ENCODE data around the gene ACR. TPM values are rescaled to one million over a fixed set of nuclear protein-coding genes. Genes with fewer than 3 reads are reported as not detected.

Gene ACR
- total and polyA plus RNA-seq, 2 of the 13 experiments (the other 11 are each of a cell fraction or from before 2014, with no cell fraction given) = 0.15 TPM; not detected in 1

GRCh38 chr22:50701076-50701419, 37.0 kb upstream of the ACR start (continued):
- TF ChIP-seq ETV5 (CRISPR knock-in tag; IDR thresholded peaks at IDR 0.05; ENCODE audit: borderline replicate concordance) = peak; percentile 33; the same call in 1 of the 2 replicates
- TF ChIP-seq ZNF232 (CRISPR knock-in tag; IDR thresholded peaks at IDR 0.05; ENCODE audit: borderline replicate concordance) = 0 out of 2 replicates have a peak, but pooled peaks have one; percentile 32
- no peak for TF ChIP-seq GTF3A (CRISPR knock-in tag; conservative IDR thresholded peaks at IDR 0.05)
- TF ChIP-seq ZNF891 (CRISPR knock-in tag; IDR thresholded peaks at IDR 0.05) = peak; percentile 47
- 0 out of 2 replicates have a peak, but pooled peaks have one; percentile 47 for TF ChIP-seq ZNF619 (CRISPR knock-in tag; IDR thresholded peaks at IDR 0.05)
- TF ChIP-seq GABPA (IDR thresholded peaks at IDR 0.05; ENCODE audit: low read depth, low read length) = no peak
- 0 out of 2 replicates have a peak, but pooled peaks have one; percentile 23 for TF ChIP-seq GABPA (CRISPR knock-in tag; IDR thresholded peaks at IDR 0.05; ENCODE audit: low read depth)
- TF ChIP-seq ATF2 (CRISPR knock-in tag; IDR thresholded peaks at IDR 0.05) = no peak
- 0 out of 2 replicates have a peak, but pooled peaks have one; percentile 31 for TF ChIP-seq MEF2D (CRISPR knock-in tag; IDR thresholded peaks at IDR 0.05)
- TF ChIP-seq NR2C2 (CRISPR knock-in tag; IDR thresholded peaks at IDR 0.05; ENCODE audit: borderline replicate concordance) = peak; percentile 4; the same call in 1 of the 2 replicates

DNA sequence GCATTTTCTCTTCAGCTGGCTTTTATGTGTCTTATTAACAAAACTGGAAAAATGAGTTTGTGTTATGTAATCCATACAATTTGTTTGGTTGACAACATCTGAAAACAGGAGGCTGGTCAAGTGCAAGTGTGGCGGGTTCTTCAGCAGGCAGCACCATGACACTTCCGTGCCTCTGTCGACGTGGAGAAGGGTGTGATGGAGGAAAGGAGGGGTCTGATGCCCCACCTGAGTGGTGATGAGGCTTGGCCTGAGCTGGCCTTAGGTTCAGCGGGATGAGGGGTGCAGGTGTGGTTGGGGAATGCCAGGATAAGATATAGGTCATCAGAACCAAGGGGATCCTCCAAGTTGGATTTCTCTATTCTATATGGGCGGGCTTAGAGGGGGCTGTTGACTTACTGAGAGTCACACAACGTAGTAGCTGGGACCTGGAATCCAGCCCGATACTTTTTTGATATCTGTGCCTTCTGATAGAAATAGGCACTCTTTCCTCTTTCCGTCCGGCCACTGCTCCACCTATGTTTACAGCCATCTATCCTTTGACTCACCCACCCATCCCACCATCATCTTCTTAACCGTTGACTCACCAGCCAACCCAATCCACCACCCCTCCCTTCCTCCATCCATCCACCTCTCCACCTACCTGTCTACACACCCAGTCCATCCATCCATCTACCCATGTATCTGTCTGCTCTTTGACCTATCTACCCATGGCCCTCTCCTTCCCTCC, 36.4 kb upstream of the ACR start:
- no TSS peak for BruUV-seq (replicated peaks)
- Histone ChIP-seq H3K36me3 (replicated peaks in 1 of 2; ENCODE audit: control insufficient read depth in 1 of 2, insufficient read depth in 2 of 2, low read length in 2 of 2) (peaks cover 11 to 35% of the 10 kb centered on the region in 2 experiments), H2AFZ (ENCODE audit: low read length) (no peak overlapping the region), H3K9me3 (ENCODE audit: low read length) (no peaks in the 10 kb centered on the region), H3K4me1 (ENCODE audit: insufficient read depth, low read length) (peaks cover 48% of the 10 kb centered on the region), H3K79me2 (ENCODE audit: insufficient read depth, low read length) (peaks cover 39% of the 10 kb centered on the region), H3K27me3 (ENCODE audit: control insufficient read depth in 1 of 2, insufficient read depth in 2 of 2, low read length in 2 of 2) (no peaks in the 10 kb centered on the region), H3K4me2 (ENCODE audit: low read depth, low read length) (peak overlapping the region; percentile 93), H3K27ac (ENCODE audit: extremely low read length, insufficient read depth, low read length) (peak overlapping the region; percentile 94), H3K9ac (ENCODE audit: insufficient read depth, low read depth, low read length) (peak overlapping the region; percentile 84), H4K20me1 (ENCODE audit: insufficient read depth, low read length) (no peaks in the 10 kb centered on the region), H3K4me3 (replicated peaks in 1 of 3; ENCODE audit: insufficient read depth in 1 of 3, low read depth in 2 of 3, low read length in 3 of 3) (peak overlapping the region in 2 of 3 experiments; percentile 36 to 89; a peak in 2 of 6 replicates)
- ChIA-PET POLR2A (interaction anchor here (0.6 to 2.8 kb wide), 3 partner anchors 8 to 176 kb away, joined by 3 to 7 read pairs (median 5); partner anchors contain the start of gene SCO2), CTCF (ENCODE audit: low intra/inter-chr PET ratio, low total read pairs) (no interaction called here)
- DNase-seq (ENCODE audit: low spot score) (no peak), ATAC-seq (no peak), FAIRE-seq (no peak)
- intact Hi-C loops (cut with micrococcal nuclease; ENCODE audit: unreplicated experiment) = no loop called here
- TF ChIP-seq ZBTB38 (CRISPR knock-in tag; IDR thresholded peaks at IDR 0.05) (peak; percentile 31; the same call in 1 of the 2 replicates), ONECUT2 (CRISPR knock-in tag; IDR thresholded peaks at IDR 0.05) (no peak)
- in situ Hi-C loops (cut with HindIII; ENCODE audit: extremely low pct_ligation_motif_present, low pct_unique_long_range_greater_than_20kb) = no loop called here
- 97% methylated on average over 11 of the region's 11 CpGs for WGBS (ENCODE audit: low lambda C conversion rate)

Measured in HepG2 (cell line).